Neural progenitor cell (in vitro differentiated cells): Measurements from ENCODE around the gene GRK3. TPM values are rescaled to one million over a fixed set of nuclear protein-coding genes. Genes with fewer than 3 reads are reported as not detected.

Source experiments
- DNase-seq: peaks from one replicate; pipeline ENCODE4 v3.0.0-alpha.2; 2016; ENCODE audit warnings: low spot score
- H2AFZ ChIP-seq: fragments of 200-600 bp; sonication (generic); replicated peaks from 2 replicates; pipeline ENCODE4 v1.6.1; 2016; ENCODE audit warnings: antibody characterized with exemption
- H3F3A ChIP-seq: fragments of 200-600 bp; sonication (generic); 2 replicates; pipeline ENCODE4 v1.6.1; 2016; ENCODE audit warnings: antibody characterized with exemption, low read depth
- H3K27ac ChIP-seq: fragments of 200-600 bp; sonication (generic); 2 replicates; pipeline ENCODE4 v1.5.1; 2016; ENCODE audit warnings: mild to moderate bottlenecking
- H3K27me3 ChIP-seq: fragments of 200-600 bp; sonication (generic); 2 replicates; pipeline ENCODE4 v1.6.1; 2016; ENCODE audit warnings: mild to moderate bottlenecking, moderate library complexity
- H3K36me3 ChIP-seq: fragments of 200-600 bp; sonication (generic); 2 replicates; pipeline ENCODE4 v1.5.1; 2016
- H3K4me1 ChIP-seq: fragments of 200-600 bp; sonication (generic); 2 replicates; pipeline ENCODE4 v1.6.1; 2016; ENCODE audit warnings: mixed run types
- H3K4me2 ChIP-seq: fragments of 200-600 bp; sonication (generic); 2 replicates; pipeline ENCODE4 v1.6.1; 2016
- H3K4me3 ChIP-seq: fragments of 200-600 bp; sonication (generic); 2 replicates; pipeline ENCODE4 v1.5.1; 2016
- H3K79me2 ChIP-seq: fragments of 200-600 bp; sonication (generic); 2 replicates; pipeline ENCODE4 v1.6.1; 2016; ENCODE audit warnings: low read depth
- H3K9ac ChIP-seq: fragments of 200-600 bp; sonication (generic); 2 replicates; pipeline ENCODE4 v1.6.1; 2016
- H3K9me3 ChIP-seq: fragments of 200-600 bp; sonication (generic); 2 replicates; pipeline ENCODE4 v1.5.1; 2016; ENCODE audit warnings: low read depth
- H4K20me1 ChIP-seq: fragments of 200-600 bp; sonication (generic); 2 replicates; pipeline ENCODE4 v1.6.1; 2016; ENCODE audit warnings: low read depth
- H3K27ac Mint-ChIP-seq: 3 replicates; pipeline ENCODE4 v1.8.0; 2021; ENCODE audit warnings: mixed read lengths
- H3K27me3 Mint-ChIP-seq: 2 replicates; pipeline ENCODE4 v1.8.0; 2022; ENCODE audit warnings: low read depth, mild to moderate bottlenecking, inconsistent platforms, moderate library complexity, mixed read lengths; ENCODE audit not compliant: insufficient read depth
- H3K36me3 Mint-ChIP-seq: 3 replicates; pipeline ENCODE4 v1.8.0; 2021; ENCODE audit warnings: mixed read lengths
- H3K4me1 Mint-ChIP-seq: 3 replicates; pipeline ENCODE4 v1.8.0; 2021; ENCODE audit warnings: mixed read lengths
- H3K4me3 Mint-ChIP-seq: 3 replicates; pipeline ENCODE4 v1.8.0; 2021; ENCODE audit warnings: mild to moderate bottlenecking, moderate library complexity, mixed read lengths
- H3K9me3 Mint-ChIP-seq: 3 replicates; pipeline ENCODE4 v1.8.0; 2020; ENCODE audit warnings: mixed read lengths
- CTCF ChIP-seq: fragments of 200-600 bp; sonication (generic); IDR thresholded peaks from 2 replicates; pipeline ENCODE4 v1.5.1; 2017; ENCODE audit warnings: antibody characterized with exemption, mild to moderate bottlenecking
- EZH2 ChIP-seq: fragments of 200-600 bp; sonication (generic); IDR thresholded peaks from 2 replicates; pipeline ENCODE4 v1.6.1; 2017; ENCODE audit warnings: antibody characterized with exemption, mild to moderate bottlenecking, moderate library complexity
- EZH2phosphoT487 ChIP-seq: fragments of 200-600 bp; sonication (generic); IDR thresholded peaks from 2 replicates; pipeline ENCODE4 v1.6.1; 2017; ENCODE audit warnings: antibody characterized with exemption
- total RNA-seq: library from RNA; depleted of rRNA; stranded (reverse); fragments of >200 nt; gene quantifications from 2 replicates; pipeline ENCODE4 v1.2.3, GENCODE V29; 2015; ENCODE audit warnings: low replicate concordance

Gene GRK3
- total RNA-seq, 1 donor from 2014 or later, result 20.8 TPM

GRCh38 chr22:25718135-25718840 lies 153.8 kb downstream of the GRK3 start:
- H3K79me2 ChIP-seq, result no peaks in the 10 kb centered on the region
- no peaks in the 10 kb centered on the region for H4K20me1 ChIP-seq
- H3K27me3 ChIP-seq, result no peaks in the 10 kb centered on the region
- H3K9ac ChIP-seq, result no peak overlapping the region
- H2AFZ ChIP-seq, result no peak overlapping the region
- Mint-ChIP-seq H3K4me3 (no peak overlapping the region), H3K9me3 (no peaks in the 10 kb centered on the region), H3K27ac (no peak overlapping the region), H3K36me3 (no peaks in the 10 kb centered on the region), H3K4me1 (no peaks in the 10 kb centered on the region), H3K27me3 (no peaks in the 10 kb centered on the region)
- H3K36me3 ChIP-seq, result no peaks in the 10 kb centered on the region
- TF ChIP-seq CTCF (no peak), EZH2 (no peak), EZH2phosphoT487 (no peak)
- H3K4me1 ChIP-seq, result peaks cover 12% of the 10 kb centered on the region
- H3K9me3 ChIP-seq, result no peaks in the 10 kb centered on the region
- H3F3A ChIP-seq, result no peaks in the 10 kb centered on the region
- H3K4me3 ChIP-seq, result no peak overlapping the region
- DNase-seq, result no peak
- H3K27ac ChIP-seq, result no peak overlapping the region
- H3K4me2 ChIP-seq, result no peak overlapping the region

GRCh38 chr22:25722223-25722622 lies 157.7 kb downstream of the GRK3 start:
- Histone ChIP-seq H3K79me2 (no peaks in the 10 kb centered on the region), H3K27me3 (no peaks in the 10 kb centered on the region), H3K4me2 (no peak overlapping the region), H2AFZ (no peak overlapping the region), H4K20me1 (no peaks in the 10 kb centered on the region), H3K36me3 (no peaks in the 10 kb centered on the region), H3K4me3 (no peak overlapping the region), H3K27ac (no peak overlapping the region), H3K9me3 (no peaks in the 10 kb centered on the region), H3F3A (no peaks in the 10 kb centered on the region), H3K4me1 (peaks cover 2% of the 10 kb centered on the region), H3K9ac (no peak overlapping the region)
- Mint-ChIP-seq H3K27me3 (no peaks in the 10 kb centered on the region), H3K27ac (no peak overlapping the region), H3K4me3 (no peak overlapping the region), H3K9me3 (no peaks in the 10 kb centered on the region), H3K36me3 (no peaks in the 10 kb centered on the region), H3K4me1 (peaks cover 4% of the 10 kb centered on the region)
- no peak for TF ChIP-seq CTCF
- no peak for DNase-seq

GRCh38 chr22:25722626-25723025 lies 158.2 kb downstream of the GRK3 start:
- H3K4me3 ChIP-seq, result no peak overlapping the region
- no peak overlapping the region for H3K4me2 ChIP-seq
- no peaks in the 10 kb centered on the region for H3K4me1 ChIP-seq
- peaks cover 4% of the 10 kb centered on the region for H3K4me1 Mint-ChIP-seq
- no peaks in the 10 kb centered on the region for H3K79me2 ChIP-seq
- H3K36me3 ChIP-seq, result no peaks in the 10 kb centered on the region
- H3K9me3 Mint-ChIP-seq, result no peaks in the 10 kb centered on the region
- H3K36me3 Mint-ChIP-seq, result no peaks in the 10 kb centered on the region
- no peaks in the 10 kb centered on the region for H3F3A ChIP-seq
- no peaks in the 10 kb centered on the region for H3K27me3 ChIP-seq
- no peak overlapping the region for H3K27ac Mint-ChIP-seq
- DNase-seq, result no peak
- no peak overlapping the region for H3K9ac ChIP-seq
- H3K9me3 ChIP-seq, result no peaks in the 10 kb centered on the region
- H2AFZ ChIP-seq, result no peak overlapping the region
- no peaks in the 10 kb centered on the region for H4K20me1 ChIP-seq
- no peak overlapping the region for H3K27ac ChIP-seq
- no peak overlapping the region for H3K4me3 Mint-ChIP-seq
- TF ChIP-seq EZH2phosphoT487, result no peak
- TF ChIP-seq EZH2, result no peak
- TF ChIP-seq CTCF, result no peak
- H3K27me3 Mint-ChIP-seq, result no peaks in the 10 kb centered on the region
